A549 treated with DMSO at 1 μM for 4 hours (cell line): ENCODE data around the gene BRD8. TPM values are rescaled to one million over a fixed set of nuclear protein-coding genes. Genes with fewer than 3 reads are reported as not detected.

Experiments used
- total RNA-seq: library from RNA; stranded (reverse); fragments of 200-300 nt; extraction: Qiagen RNA extraction; gene quantifications from 5 replicates; pipeline ENCODE4 v1.2.3, GENCODE V29; 2022; ENCODE audit warnings: low read depth

BRD8 gene
- total RNA-seq: 50.3 to 59.3 TPM (median 57.1 TPM) in 5 replicates

GRCh38 chr5:138178516-138179276 lies at the start of gene BRD8, which contains the start of gene KIF20A:
Gene BRD8, minus strand, starts transcription at chr5:138178630. Its CDS starts 16 bp downstream, at chr5:138178614.
Gene KIF20A, plus strand, starts transcription at chr5:138179112. Its CDS starts 569 bp downstream, at chr5:138179681.

DNA sequence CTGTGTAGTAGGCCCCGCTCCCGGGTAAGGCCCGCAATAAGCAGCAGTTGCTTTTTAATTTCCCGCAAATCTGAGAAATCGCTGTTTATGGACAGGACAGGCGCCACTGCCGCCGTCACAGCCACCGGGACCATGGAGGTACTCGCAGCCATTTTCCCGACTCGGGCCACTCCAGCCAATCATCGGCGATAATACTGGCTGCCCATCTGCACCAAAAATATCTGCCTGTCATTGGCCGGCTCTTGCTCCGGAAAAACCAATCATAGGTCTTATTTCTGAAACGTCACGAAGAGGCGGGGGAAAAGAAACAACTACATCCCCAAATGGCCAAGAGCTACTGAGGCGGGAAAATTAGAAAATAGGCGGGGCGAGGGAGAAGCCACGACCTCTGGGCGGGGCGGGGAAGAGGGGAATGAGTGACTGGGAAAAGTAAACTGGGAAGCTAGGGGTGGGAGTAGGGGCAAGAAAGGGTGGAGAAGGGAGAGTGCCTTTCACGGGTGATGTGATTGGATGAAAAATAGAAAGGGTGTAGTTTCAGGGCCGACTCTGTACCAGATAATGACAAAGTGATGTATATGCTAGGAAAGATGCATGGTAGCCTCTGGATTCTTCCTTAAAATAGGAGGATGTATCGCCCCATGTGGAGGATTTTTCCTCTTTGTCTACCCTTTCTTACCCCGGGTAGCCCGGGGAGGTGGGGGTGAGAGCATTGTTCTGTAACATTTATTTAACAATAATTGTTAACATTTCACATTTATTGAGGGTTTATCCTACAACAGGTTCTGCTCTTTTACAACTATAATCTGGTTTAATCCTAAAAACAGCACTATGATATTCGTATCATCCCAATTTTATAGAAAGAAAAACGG lies 35.0 kb upstream of the BRD8 start, which contains the start of gene CDC23:
TSS of gene CDC23 (minus strand) at position 163 of the 869 bp plus-strand sequence. CDS start at position 152, 11 bp downstream.

GRCh38 chr5:138138949-138139780 lies 39.3 kb downstream of the BRD8 start, which contains the start of gene NME5:
Gene NME5, minus strand, starts transcription at chr5:138139428. Its CDS starts 648 bp downstream, at chr5:138138780.

Other genes starting within 250 kb of the BRD8 start
- 12.8 to 19.2 TPM (median 14.1 TPM) in 5 replicates for gene FAM13B, start 145.6 kb downstream of the BRD8 start, total RNA-seq
- gene WNT8A, start 94.6 kb downstream of the BRD8 start, total RNA-seq: not detected in 5 replicates
- gene NME5, start 39.2 kb downstream of the BRD8 start, total RNA-seq: not detected in 5 replicates
- gene KIF20A, start 482 bp upstream of the BRD8 start, total RNA-seq: 43.0 to 53.6 TPM (median 47.9 TPM) in 5 replicates
- gene CDC23, start 34.7 kb upstream of the BRD8 start, total RNA-seq: 27.7 to 33.9 TPM (median 31.8 TPM) in 5 replicates
- gene GFRA3, start 96.0 kb upstream of the BRD8 start, total RNA-seq: 0.05 to 0.10 TPM (median 0.07 TPM) in 5 replicates
- gene CDC25C, start 153.2 kb upstream of the BRD8 start, total RNA-seq: 10.6 to 12.8 TPM (median 12.2 TPM) in 5 replicates
- gene FAM53C, start 159.6 kb upstream of the BRD8 start, total RNA-seq: 22.4 to 24.1 TPM (median 23.7 TPM) in 5 replicates
- 39.6 to 47.6 TPM (median 45.5 TPM) in 5 replicates for gene KDM3B, start 174.1 kb upstream of the BRD8 start, total RNA-seq